ENCODE measurements around the gene PARD3. TPM values are rescaled to one million over a fixed set of nuclear protein-coding genes. Genes with fewer than 3 reads are reported as not detected.

The PARD3 gene
- total and polyA plus RNA-seq, 2 donors (not counting 3 experiments of a cell fraction or from before 2014, with no cell fraction given): 7.3 to 24.1 TPM

- H4K20me1 ChIP-seq (replicated peaks; ENCODE audit: control insufficient read depth, extremely low read depth, insufficient read depth, low read length): no peaks in the 10 kb centered on the region
- no peaks in the 10 kb centered on the region for H3K79me2 ChIP-seq (ENCODE audit: control insufficient read depth, insufficient read depth, low read length)
- no peak overlapping the region for H3K4me3 ChIP-seq (replicated peaks in 1 of 3; ENCODE audit: insufficient read depth in 1 of 3, low read depth in 1 of 3, low read length in 3 of 3)
- DNase-seq (ENCODE audit: low read depth, low spot score) (no peak), FAIRE-seq (no peak)
- no peaks in the 10 kb centered on the region for H3K36me3 ChIP-seq (ENCODE audit: control insufficient read depth in 2 of 2, extremely low read depth in 1 of 2, insufficient read depth in 2 of 2, low read length in 2 of 2)
- ChIA-PET CTCF (no interaction called here), POLR2A (no interaction called here)
- H3K9me3 ChIP-seq (replicated peaks; ENCODE audit: control insufficient read depth, insufficient read depth, low read length): no peaks in the 10 kb centered on the region
- H3K4me1 ChIP-seq (ENCODE audit: control insufficient read depth, extremely low read depth, insufficient read depth, low read length): peaks cover 6% of the 10 kb centered on the region
- H2AFZ ChIP-seq (ENCODE audit: low read depth, low read length): no peak overlapping the region
- peaks cover 0 to 4% of the 10 kb centered on the region in 2 experiments for H3K27me3 ChIP-seq (ENCODE audit: control insufficient read depth in 2 of 2, insufficient read depth in 2 of 2, low read length in 2 of 2)
- intact Hi-C loops (cut with micrococcal nuclease) (no loop called here), dilution Hi-C loops (cut with MboI; ENCODE audit: extremely low pct_ligation_motif_present, low sequenced_read_pairs) (no loop called here)
- no peak overlapping the region for H3K27ac ChIP-seq (ENCODE audit: insufficient read depth, low read depth, low read length)
- BruUV-seq (replicated peaks): no TSS peak
- H3K9ac ChIP-seq (replicated peaks; ENCODE audit: extremely low read depth, insufficient read depth, low read length): no peak overlapping the region
- no peak overlapping the region for H3K4me2 ChIP-seq (ENCODE audit: insufficient read depth, low read length)
- no peaks in the 10 kb centered on the region for H3K9me1 ChIP-seq (replicated peaks; ENCODE audit: control insufficient read depth, extremely low read depth, insufficient read depth, low read length)
- no peak for TF ChIP-seq POLR2AphosphoS5 (IDR thresholded peaks at IDR 0.05; ENCODE audit: insufficient read depth, low read depth, low read length)
- TF ChIP-seq POLR2A (IDR thresholded peaks at IDR 0.05; ENCODE audit: low read depth, low read length): no peak
- TF ChIP-seq EZH2 (IDR thresholded peaks at IDR 0.05; ENCODE audit: borderline replicate concordance, low read depth, low read length, severe bottlenecking): no peak
- TF ChIP-seq CTCF (IDR thresholded peaks at IDR 0.05; ENCODE audit: extremely low read depth in 1 of 2, insufficient read depth in 1 of 2, low read depth in 1 of 2, low read length in 2 of 2): no peak
- TF ChIP-seq MAX (IDR thresholded peaks at IDR 0.05; ENCODE audit: insufficient read depth, insufficient read length): no peak
- TF ChIP-seq MYC (IDR thresholded peaks at IDR 0.05; ENCODE audit: low read depth, low read length): no peak
- TF ChIP-seq JUN (IDR thresholded peaks at IDR 0.05; ENCODE audit: borderline replicate concordance, insufficient read depth, insufficient read length, low read depth): no peak
- no peak for TF ChIP-seq FOS (IDR thresholded peaks at IDR 0.05; ENCODE audit: borderline replicate concordance, insufficient read depth, low read length)
- no peak for TF ChIP-seq GATA2 (IDR thresholded peaks at IDR 0.05; ENCODE audit: insufficient read depth, insufficient read length, low read depth, low read length)
Measured at GRCh38 chr10:34076443-34076842, 738.7 kb downstream of the PARD3 start.
